ENCODE measurements around the gene DBX2.

DNA sequence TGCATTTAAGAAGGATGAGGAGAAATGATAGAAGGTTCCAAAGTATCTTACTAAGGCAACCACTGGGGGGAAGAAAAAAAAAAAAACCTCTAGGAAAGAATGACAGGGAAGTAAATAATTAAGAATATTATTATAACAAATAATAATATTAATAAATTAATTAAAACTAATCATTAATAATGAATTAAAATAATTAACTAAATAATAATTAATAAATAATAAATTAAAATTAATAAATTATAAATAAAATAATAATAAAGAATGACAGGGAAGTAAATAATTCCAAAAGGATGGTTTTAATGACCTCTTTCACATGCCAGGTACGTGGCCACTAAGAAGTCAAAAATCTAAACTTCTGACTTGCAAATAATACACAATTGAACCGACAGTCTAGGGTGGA, 9.9 kb downstream of the DBX2 start:
- TF ChIP-seq, protein P1, sequence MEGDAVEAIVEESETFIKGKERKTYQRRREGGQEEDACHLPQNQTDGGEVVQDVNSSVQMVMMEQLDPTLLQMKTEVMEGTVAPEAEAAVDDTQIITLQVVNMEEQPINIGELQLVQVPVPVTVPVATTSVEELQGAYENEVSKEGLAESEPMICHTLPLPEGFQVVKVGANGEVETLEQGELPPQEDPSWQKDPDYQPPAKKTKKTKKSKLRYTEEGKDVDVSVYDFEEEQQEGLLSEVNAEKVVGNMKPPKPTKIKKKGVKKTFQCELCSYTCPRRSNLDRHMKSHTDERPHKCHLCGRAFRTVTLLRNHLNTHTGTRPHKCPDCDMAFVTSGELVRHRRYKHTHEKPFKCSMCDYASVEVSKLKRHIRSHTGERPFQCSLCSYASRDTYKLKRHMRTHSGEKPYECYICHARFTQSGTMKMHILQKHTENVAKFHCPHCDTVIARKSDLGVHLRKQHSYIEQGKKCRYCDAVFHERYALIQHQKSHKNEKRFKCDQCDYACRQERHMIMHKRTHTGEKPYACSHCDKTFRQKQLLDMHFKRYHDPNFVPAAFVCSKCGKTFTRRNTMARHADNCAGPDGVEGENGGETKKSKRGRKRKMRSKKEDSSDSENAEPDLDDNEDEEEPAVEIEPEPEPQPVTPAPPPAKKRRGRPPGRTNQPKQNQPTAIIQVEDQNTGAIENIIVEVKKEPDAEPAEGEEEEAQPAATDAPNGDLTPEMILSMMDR (IDR thresholded peaks at IDR 0.05) = no peak
- no peak for TF ChIP-seq POLR2A (IDR thresholded peaks at IDR 0.05)

Data from uterus (tissue), 2 donors.